HEK293T (cell line): ENCODE data around the gene FRMPD1.

Experiments used
- CTCF ChIA-PET: fragments of 350-600 bp; formaldehyde crosslinking; extraction: SDS; loops from one replicate; lab custom pipeline; 2021; ENCODE audit warnings: antibody characterized with exemption, inconsistent platforms; lab: Yijun Ruan, JAX
- POLR2A ChIA-PET: fragments of 350-600 bp; formaldehyde crosslinking; extraction: SDS; loops from one replicate; lab custom pipeline; 2020; ENCODE audit warnings: antibody characterized with exemption, inconsistent platforms; lab: Yijun Ruan, JAX
- DNase-seq: peaks from one replicate; pipeline ENCODE4 v3.0.0; 2012; ENCODE audit warnings: mixed read lengths; ENCODE audit errors: extremely low spot score
- ARNT ChIP-seq: fragments of 450-650 bp; IDR thresholded peaks from 2 replicates; pipeline ENCODE4 v1.6.1; 2017; ENCODE audit warnings: mild to moderate bottlenecking
- BHLHE40 ChIP-seq: fragments of 450-650 bp; IDR thresholded peaks from 2 replicates; pipeline ENCODE4 v1.6.1; 2016; ENCODE audit warnings: mild to moderate bottlenecking, moderate library complexity, borderline replicate concordance
- CTBP1 ChIP-seq: fragments of 450-650 bp; IDR thresholded peaks from 2 replicates; pipeline ENCODE4 v1.6.1; 2016; ENCODE audit warnings: borderline replicate concordance
- ELF4 ChIP-seq: fragments of 450-650 bp; IDR thresholded peaks from 2 replicates; pipeline ENCODE4 v1.6.1; 2017; ENCODE audit warnings: antibody characterized with exemption
- FOXA1 ChIP-seq: fragments of 450-650 bp; IDR thresholded peaks from 2 replicates; pipeline ENCODE4 v1.6.1; 2016; ENCODE audit warnings: mild to moderate bottlenecking
- FOXK2 ChIP-seq: fragments of 450-650 bp; IDR thresholded peaks from 2 replicates; pipeline ENCODE4 v1.6.1; 2016; ENCODE audit warnings: mild to moderate bottlenecking
- FOXM1 ChIP-seq: fragments of 450-650 bp; IDR thresholded peaks from 2 replicates; pipeline ENCODE4 v1.6.1; 2017; ENCODE audit warnings: mild to moderate bottlenecking, borderline replicate concordance
- HDGF ChIP-seq: fragments of 450-650 bp; IDR thresholded peaks from 2 replicates; pipeline ENCODE4 v1.6.1; 2017; ENCODE audit warnings: antibody characterized with exemption, borderline replicate concordance
- L3MBTL2 ChIP-seq: fragments of 450-650 bp; conservative IDR thresholded peaks from 2 replicates; pipeline ENCODE4 v1.6.1; 2016; ENCODE audit warnings: mild to moderate bottlenecking
- LEF1 ChIP-seq: fragments of 450-650 bp; IDR thresholded peaks from 2 replicates; pipeline ENCODE4 v1.6.1; 2017; ENCODE audit warnings: mild to moderate bottlenecking, borderline replicate concordance
- NFRKB ChIP-seq: fragments of 450-650 bp; IDR thresholded peaks from 2 replicates; pipeline ENCODE4 v1.6.1; 2016; ENCODE audit warnings: mild to moderate bottlenecking, moderate library complexity
- PKNOX1 ChIP-seq: fragments of 450-650 bp; IDR thresholded peaks from 2 replicates; pipeline ENCODE4 v1.6.1; 2016
- SP1 ChIP-seq: fragments of 450-650 bp; IDR thresholded peaks from 2 replicates; pipeline ENCODE4 v1.6.1; 2017
- SUZ12 ChIP-seq: fragments of 450-650 bp; IDR thresholded peaks from 2 replicates; pipeline ENCODE4 v1.6.1; 2016; ENCODE audit warnings: mild to moderate bottlenecking
- TARDBP ChIP-seq: fragments of 450-650 bp; IDR thresholded peaks from 2 replicates; pipeline ENCODE4 v1.6.1; 2016
- ZNF384 ChIP-seq: fragments of 450-650 bp; IDR thresholded peaks from 2 replicates; pipeline ENCODE4 v1.6.1; 2016

FRMPD1 gene

GRCh38 chr9:37739222-37739621 is 88.5 kb downstream of the FRMPD1 start:
- no peak for DNase-seq
- CTCF ChIA-PET: no interaction called here
- POLR2A ChIA-PET: interaction anchor here (0.5 kb wide), 1 partner anchor 160 kb away, joined by 3 read pairs; no protein-coding TSS in a partner anchor
- no peak for TF ChIP-seq ARNT

- ChIA-PET POLR2A (no interaction called here), CTCF (no interaction called here)
- TF ChIP-seq BHLHE40 (no peak), ARNT (no peak), FOXA1 (no peak), FOXK2 (no peak), HDGF (no peak), ZNF384 (no peak), SP1 (no peak), PKNOX1 (no peak)
- DNase-seq: no peak
These were observed 89.4 kb downstream of the FRMPD1 start for GRCh38 chr9:37740128-37740527.

GRCh38 chr9:37740631-37741328 is 90.0 kb downstream of the FRMPD1 start:
- POLR2A ChIA-PET: no interaction called here
- TF ChIP-seq CTBP1 (no peak), SUZ12 (no peak), LEF1 (no peak), ELF4 (no peak), HDGF (no peak)
- DNase-seq: no peak
- CTCF ChIA-PET: no interaction called here

GRCh38 chr9:37745970-37746369 is 95.2 kb downstream of the FRMPD1 start:
- CTCF ChIA-PET: no interaction called here
- POLR2A ChIA-PET: no interaction called here
- TF ChIP-seq FOXK2 (no peak), BHLHE40 (no peak), HDGF (no peak)
- no peak for DNase-seq

GRCh38 chr9:37746448-37747270 is 95.9 kb downstream of the FRMPD1 start:
- TF ChIP-seq ZNF384 (no peak), ELF4 (no peak), FOXK2 (no peak), ARNT (no peak), SP1 (no peak), NFRKB (no peak), FOXM1 (no peak), FOXA1 (no peak), PKNOX1 (no peak), BHLHE40 (no peak), TARDBP (no peak)
- ChIA-PET CTCF (interaction anchor here (0.6 kb wide), 1 partner anchor 147 kb away, joined by 3 read pairs; no protein-coding TSS in a partner anchor), POLR2A (no interaction called here)
- DNase-seq: no peak

- POLR2A ChIA-PET: no interaction called here
- TF ChIP-seq L3MBTL2: peak; percentile 28; the same call in 1 of the 2 replicates
- TF ChIP-seq SUZ12: no peak
- peak; percentile 83 for DNase-seq
- CTCF ChIA-PET: interaction anchor here (0.6 kb wide), 1 partner anchor 148 kb away, joined by 3 read pairs; no protein-coding TSS in a partner anchor
These were observed 96.6 kb downstream of the FRMPD1 start for GRCh38 chr9:37747271-37747753.

- no peak for TF ChIP-seq SUZ12
- TF ChIP-seq ELF4: no peak
- TF ChIP-seq NFRKB: no peak
- no peak for TF ChIP-seq LEF1
- TF ChIP-seq ARNT: no peak
- TF ChIP-seq TARDBP: no peak
- no peak for TF ChIP-seq BHLHE40
- DNase-seq: no peak
- POLR2A ChIA-PET: interaction anchor here (1.3 kb wide), 1 partner anchor 157 kb away, joined by 3 read pairs; the partner anchor contains the start of gene TOMM5
- CTCF ChIA-PET: interaction anchor here (0.7 kb wide), 1 partner anchor 143 kb away, joined by 3 read pairs; no protein-coding TSS in a partner anchor
These were observed 98.4 kb downstream of the FRMPD1 start for GRCh38 chr9:37749129-37749528.
